ENCODE measurements around the gene MAST1. TPM values are rescaled to one million over a fixed set of nuclear protein-coding genes. Genes with fewer than 3 reads are reported as not detected.
"Not testable (repeated sequence)": the region's sequence is repeated elsewhere in the genome, so short reads cannot be mapped to it uniquely, and the experiment has no call there.

Gene MAST1
- 1 to 10 TPM; 1.6 to 2.1 (median 2.0) TPM for polyA plus RNA-seq (ENCODE audit: insufficient read depth in 1 of 5, insufficient read length in 5 of 5, low replicate concordance in 1 of 5)
- long read RNA-seq, donor 1, partial matches to known transcripts: 0 of 301 reads
- long read RNA-seq, donor 1, other reads (novel, unspliced or antisense): 301 of 301 reads
- long read RNA-seq, donor 2, partial matches to known transcripts: 0 of 131 reads
- long read RNA-seq, donor 2, other reads (novel, unspliced or antisense): 131 of 131 reads
- long read RNA-seq, donor 3: 0 reads
- long read RNA-seq, donor 4: 0 reads
- long read RNA-seq, donor 5, partial matches to known transcripts: 0 of 309 reads
- long read RNA-seq, donor 5, other reads (novel, unspliced or antisense): 308 of 309 reads
- long read RNA-seq, donor 6, partial matches to known transcripts: 30 of 245 reads
- long read RNA-seq, donor 6, other reads (novel, unspliced or antisense): 215 of 245 reads
- long read RNA-seq, donor 7, partial matches to known transcripts: 70 of 101 reads
- long read RNA-seq, donor 7, other reads (novel, unspliced or antisense): 31 of 101 reads
- long read RNA-seq, donor 8, partial matches to known transcripts: 0 of 1 reads
- long read RNA-seq, donor 8, other reads (novel, unspliced or antisense): 0 of 1 reads

GRCh38 chr19:12838182-12838885 lies at the start of gene MAST1:
TSS of gene MAST1 (plus strand) at chr19:12838515. CDS start at chr19:12838573, 58 bp downstream.
- no peak for DNase-seq

- peak; percentile 84 for DNase-seq
Measured at GRCh38 chr19:12788682-12789097, 49.6 kb upstream of the MAST1 start.

- DNase-seq: peak in 1 of 2 donors; percentile 39
Measured at GRCh38 chr19:12789098-12789903, 49.0 kb upstream of the MAST1 start.

GRCh38 chr19:12789904-12790619 lies 48.3 kb upstream of the MAST1 start:
- peak; percentile 95 to 97 for DNase-seq

GRCh38 chr19:12790628-12791344 lies 47.5 kb upstream of the MAST1 start:
- no peak for DNase-seq

- peak; percentile 95 to 96 for DNase-seq
Measured at GRCh38 chr19:12791345-12792050, 46.8 kb upstream of the MAST1 start, which contains the start of gene JUNB. TSS of gene JUNB (plus strand) at chr19:12791486. CDS start at chr19:12791772, 286 bp downstream.

- DNase-seq: peak in 1 of 2 donors; percentile 60
Measured at GRCh38 chr19:12792051-12792852, 46.1 kb upstream of the MAST1 start.

GRCh38 chr19:12792853-12793289 lies 45.4 kb upstream of the MAST1 start:
- DNase-seq: no peak

- DNase-seq: peak; percentile 97 to 98
Measured at GRCh38 chr19:12793290-12794195, 44.8 kb upstream of the MAST1 start.

- no peak for DNase-seq
Measured at GRCh38 chr19:12794196-12794941, 43.9 kb upstream of the MAST1 start.

- DNase-seq: no peak
Measured at GRCh38 chr19:12794971-12795381, 43.3 kb upstream of the MAST1 start.

GRCh38 chr19:12796146-12797071 lies 41.9 kb upstream of the MAST1 start:
- peak; percentile 78 to 82 for DNase-seq

GRCh38 chr19:12797141-12797587 lies 41.2 kb upstream of the MAST1 start:
- no peak for DNase-seq

- DNase-seq: not testable (repeated sequence)
Measured at GRCh38 chr19:12797607-12798006, 40.7 kb upstream of the MAST1 start.
